Hindlimb muscle (tissue), 1 donor: ENCODE measurements around the gene CTIF. TPM values are rescaled to one million over a fixed set of nuclear protein-coding genes. Genes with fewer than 3 reads are reported as not detected.
A peak's percentile ranks its signal among the peaks of the same experiment; 100 is the strongest.

ENCODE experiments used
- DNase-seq: peaks from one replicate; pipeline ENCODE4 v3.0.0-alpha.2; 2013
- polyA plus RNA-seq: library from polyadenylated mRNA; unstranded; fragments of 120-200 nt; gene quantifications from one replicate; pipeline ENCODE4 v1.2.1, GENCODE V29; 2013; ENCODE audit not compliant: insufficient read length

Gene CTIF
- polyA plus RNA-seq, 1 donor = 47.1 TPM

GRCh38 chr18:48622911-48623431, 84.1 kb downstream of the CTIF start:
- no peak for DNase-seq

- peak; percentile 18 for DNase-seq
These were observed 84.8 kb downstream of the CTIF start for GRCh38 chr18:48623468-48624235.

- DNase-seq = no peak
These were observed 86.0 kb downstream of the CTIF start for GRCh38 chr18:48624856-48625255.

- no peak for DNase-seq
These were observed 88.4 kb downstream of the CTIF start for GRCh38 chr18:48627216-48627615.

- peak; percentile 44 for DNase-seq
These were observed 91.0 kb downstream of the CTIF start for GRCh38 chr18:48629730-48630324.

GRCh38 chr18:48631851-48632250, 93.0 kb downstream of the CTIF start:
- DNase-seq = no peak

GRCh38 chr18:48632676-48633257, 93.9 kb downstream of the CTIF start:
- no peak for DNase-seq

- no peak for DNase-seq
These were observed 95.7 kb downstream of the CTIF start for GRCh38 chr18:48634491-48634890.

- DNase-seq = no peak
These were observed 96.1 kb downstream of the CTIF start for GRCh38 chr18:48634975-48635374.

- DNase-seq = no peak
These were observed 97.0 kb downstream of the CTIF start for GRCh38 chr18:48635806-48636205.

GRCh38 chr18:48636436-48636835, 97.6 kb downstream of the CTIF start:
- no peak for DNase-seq

- DNase-seq = no peak
These were observed 98.5 kb downstream of the CTIF start for GRCh38 chr18:48637081-48637990.

GRCh38 chr18:48638451-48638850, 99.6 kb downstream of the CTIF start:
- DNase-seq = no peak

- DNase-seq = no peak
These were observed 100.3 kb downstream of the CTIF start for GRCh38 chr18:48638896-48639771.

- DNase-seq = no peak
These were observed 101.1 kb downstream of the CTIF start for GRCh38 chr18:48639772-48640432.

- no peak for DNase-seq
These were observed 101.9 kb downstream of the CTIF start for GRCh38 chr18:48640566-48641270.

GRCh38 chr18:48641981-48642380, 103.2 kb downstream of the CTIF start:
- DNase-seq = no peak

GRCh38 chr18:48642503-48642902, 103.7 kb downstream of the CTIF start:
- DNase-seq = no peak

GRCh38 chr18:48643262-48643661, 104.4 kb downstream of the CTIF start:
- DNase-seq = no peak

GRCh38 chr18:48644029-48644428, 105.2 kb downstream of the CTIF start:
- no peak for DNase-seq
